ENCODE results near the gene MAGI2. TPM values are rescaled to one million over a fixed set of nuclear protein-coding genes. Genes with fewer than 3 reads are reported as not detected.

MAGI2 gene
- total RNA-seq, 2 experiments from 2014 or later = 0.05 to 0.12 TPM

- Mint-ChIP-seq H3K36me3 (ENCODE audit: low read depth) (no peaks in the 10 kb centered on the region), H3K9me3 (ENCODE audit: low read depth) (no peaks in the 10 kb centered on the region), H3K4me1 (no peaks in the 10 kb centered on the region), H3K4me3 (no peak overlapping the region), H3K27me3 (no peaks in the 10 kb centered on the region), H3K27ac (no peak overlapping the region)
- POLR2A ChIA-PET = no interaction called here
- ATAC-seq (no peak), DNase-seq (no peak)
- intact Hi-C loops (cut with DNase I, micrococcal nuclease) = no loop called here
- CTCF ChIA-PET = no interaction called here
Measured at GRCh38 chr7:79320741-79321473, 132.6 kb downstream of the MAGI2 start.

GRCh38 chr7:79319369-79319768, 134.1 kb downstream of the MAGI2 start:
- no peak for DNase-seq
- Mint-ChIP-seq H3K4me3 (no peak overlapping the region), H3K27me3 (no peaks in the 10 kb centered on the region), H3K4me1 (no peaks in the 10 kb centered on the region), H3K27ac (no peak overlapping the region), H3K36me3 (ENCODE audit: low read depth) (no peaks in the 10 kb centered on the region), H3K9me3 (ENCODE audit: low read depth) (no peaks in the 10 kb centered on the region)
- CTCF ChIA-PET = no interaction called here
- intact Hi-C loops (cut with DNase I, micrococcal nuclease) = no loop called here
- POLR2A ChIA-PET = no interaction called here
- ATAC-seq = no peak

GRCh38 chr7:79317728-79318127, 135.7 kb downstream of the MAGI2 start:
- no peaks in the 10 kb centered on the region for H3K36me3 Mint-ChIP-seq (ENCODE audit: low read depth)
- no peaks in the 10 kb centered on the region for H3K27me3 Mint-ChIP-seq
- no peak overlapping the region for H3K27ac Mint-ChIP-seq
- intact Hi-C loops (cut with DNase I, micrococcal nuclease) = no loop called here
- H3K4me1 Mint-ChIP-seq = no peaks in the 10 kb centered on the region
- ChIA-PET CTCF (no interaction called here), POLR2A (no interaction called here)
- DNase-seq (no peak), ATAC-seq (no peak)
- H3K9me3 Mint-ChIP-seq (ENCODE audit: low read depth) = no peaks in the 10 kb centered on the region
- no peak overlapping the region for H3K4me3 Mint-ChIP-seq

GRCh38 chr7:79312022-79312421, 141.4 kb downstream of the MAGI2 start:
- no peak for ATAC-seq
- ChIA-PET CTCF (no interaction called here), POLR2A (no interaction called here)
- intact Hi-C loops (cut with DNase I, micrococcal nuclease) = no loop called here
- H3K36me3 Mint-ChIP-seq (ENCODE audit: low read depth) = no peaks in the 10 kb centered on the region
- H3K9me3 Mint-ChIP-seq (ENCODE audit: low read depth) = no peaks in the 10 kb centered on the region
- no peak for DNase-seq
- H3K4me3 Mint-ChIP-seq = no peak overlapping the region
- no peaks in the 10 kb centered on the region for H3K4me1 Mint-ChIP-seq
- H3K27ac Mint-ChIP-seq = no peak overlapping the region
- H3K27me3 Mint-ChIP-seq = no peaks in the 10 kb centered on the region

- no peak overlapping the region for H3K27ac Mint-ChIP-seq
- no peaks in the 10 kb centered on the region for H3K36me3 Mint-ChIP-seq (ENCODE audit: low read depth)
- POLR2A ChIA-PET = no interaction called here
- CTCF ChIA-PET = no interaction called here
- DNase-seq (no peak), ATAC-seq (no peak)
- no peaks in the 10 kb centered on the region for H3K4me1 Mint-ChIP-seq
- intact Hi-C loops (cut with DNase I, micrococcal nuclease) = no loop called here
- no peak overlapping the region for H3K4me3 Mint-ChIP-seq
- H3K27me3 Mint-ChIP-seq = no peaks in the 10 kb centered on the region
- no peaks in the 10 kb centered on the region for H3K9me3 Mint-ChIP-seq (ENCODE audit: low read depth)
Measured at GRCh38 chr7:79308192-79308591, 145.3 kb downstream of the MAGI2 start.

GRCh38 chr7:79307376-79307775, 146.1 kb downstream of the MAGI2 start:
- ChIA-PET CTCF (no interaction called here), POLR2A (no interaction called here)
- Mint-ChIP-seq H3K27me3 (no peaks in the 10 kb centered on the region), H3K36me3 (ENCODE audit: low read depth) (no peaks in the 10 kb centered on the region), H3K4me1 (no peaks in the 10 kb centered on the region), H3K9me3 (ENCODE audit: low read depth) (no peaks in the 10 kb centered on the region), H3K27ac (no peak overlapping the region), H3K4me3 (no peak overlapping the region)
- no peak for ATAC-seq
- no peak for DNase-seq
- intact Hi-C loops (cut with DNase I, micrococcal nuclease) = no loop called here

GRCh38 chr7:79304711-79305110, 148.8 kb downstream of the MAGI2 start:
- no peak overlapping the region for H3K27ac Mint-ChIP-seq
- peaks cover 2% of the 10 kb centered on the region for H3K9me3 Mint-ChIP-seq (ENCODE audit: low read depth)
- ATAC-seq (no peak), DNase-seq (no peak)
- no peaks in the 10 kb centered on the region for H3K27me3 Mint-ChIP-seq
- H3K4me1 Mint-ChIP-seq = no peaks in the 10 kb centered on the region
- no peak overlapping the region for H3K4me3 Mint-ChIP-seq
- H3K36me3 Mint-ChIP-seq (ENCODE audit: low read depth) = no peaks in the 10 kb centered on the region
- ChIA-PET CTCF (no interaction called here), POLR2A (no interaction called here)
- intact Hi-C loops (cut with DNase I, micrococcal nuclease) = no loop called here

GRCh38 chr7:79302293-79302692, 151.2 kb downstream of the MAGI2 start:
- ATAC-seq (no peak), DNase-seq (no peak)
- ChIA-PET POLR2A (no interaction called here), CTCF (no interaction called here)
- Mint-ChIP-seq H3K4me1 (no peaks in the 10 kb centered on the region), H3K9me3 (ENCODE audit: low read depth) (peaks cover 2% of the 10 kb centered on the region), H3K36me3 (ENCODE audit: low read depth) (no peaks in the 10 kb centered on the region), H3K27me3 (no peaks in the 10 kb centered on the region), H3K4me3 (no peak overlapping the region), H3K27ac (no peak overlapping the region)
- intact Hi-C loops (cut with DNase I, micrococcal nuclease) = no loop called here

- no peak for DNase-seq
- Mint-ChIP-seq H3K27me3 (no peaks in the 10 kb centered on the region), H3K36me3 (ENCODE audit: low read depth) (no peaks in the 10 kb centered on the region), H3K9me3 (ENCODE audit: low read depth) (peaks cover 2% of the 10 kb centered on the region), H3K4me1 (no peaks in the 10 kb centered on the region), H3K4me3 (no peak overlapping the region), H3K27ac (no peak overlapping the region)
- intact Hi-C loops (cut with DNase I, micrococcal nuclease) = no loop called here
- POLR2A ChIA-PET = no interaction called here
- no peak for ATAC-seq
- CTCF ChIA-PET = interaction anchor here (0.5 kb wide), 1 partner anchor 728 kb away, joined by 4 read pairs; no protein-coding TSS in a partner anchor
Measured at GRCh38 chr7:79301419-79301818, 152.0 kb downstream of the MAGI2 start.

GRCh38 chr7:79300573-79300972, 152.9 kb downstream of the MAGI2 start:
- Mint-ChIP-seq H3K36me3 (ENCODE audit: low read depth) (no peaks in the 10 kb centered on the region), H3K4me1 (no peaks in the 10 kb centered on the region), H3K9me3 (ENCODE audit: low read depth) (peaks cover 2% of the 10 kb centered on the region), H3K4me3 (no peak overlapping the region), H3K27ac (no peak overlapping the region), H3K27me3 (no peaks in the 10 kb centered on the region)
- CTCF ChIA-PET = no interaction called here
- no peak for DNase-seq
- ATAC-seq = no peak
- intact Hi-C loops (cut with DNase I, micrococcal nuclease) = no loop called here
- POLR2A ChIA-PET = no interaction called here

GRCh38 chr7:79298145-79298760, 155.2 kb downstream of the MAGI2 start:
- POLR2A ChIA-PET = no interaction called here
- intact Hi-C loops (cut with DNase I, micrococcal nuclease) = no loop called here
- no peaks in the 10 kb centered on the region for H3K4me1 Mint-ChIP-seq

GRCh38 chr7:79296553-79297320, 156.7 kb downstream of the MAGI2 start:
- CTCF ChIA-PET = interaction anchor here (2.0 kb wide), 1 partner anchor 9 kb away, joined by 14 read pairs; no protein-coding TSS in a partner anchor
- POLR2A ChIA-PET = no interaction called here
- no peak for ATAC-seq
- no peak for DNase-seq
- no peaks in the 10 kb centered on the region for H3K36me3 Mint-ChIP-seq (ENCODE audit: low read depth)
- H3K4me1 Mint-ChIP-seq = no peaks in the 10 kb centered on the region
- peaks cover 4% of the 10 kb centered on the region for H3K9me3 Mint-ChIP-seq (ENCODE audit: low read depth)
- no peak overlapping the region for H3K4me3 Mint-ChIP-seq
- H3K27ac Mint-ChIP-seq = no peak overlapping the region
- H3K27me3 Mint-ChIP-seq = peaks cover 3% of the 10 kb centered on the region
- intact Hi-C loops (cut with DNase I, micrococcal nuclease) = no loop called here

More at GRCh38 chr7:79298145-79298760, 155.2 kb downstream of the MAGI2 start:
- H3K4me3 Mint-ChIP-seq = no peak overlapping the region
- no peaks in the 10 kb centered on the region for H3K36me3 Mint-ChIP-seq (ENCODE audit: low read depth)
- CTCF ChIA-PET = interaction anchor here (0.6 to 2.0 kb wide), 3 partner anchors 11 to 781 kb away, joined by 3 to 14 read pairs (median 3); no protein-coding TSS in a partner anchor
- no peak overlapping the region for H3K27ac Mint-ChIP-seq
- ATAC-seq (no peak), DNase-seq (peak; percentile 4)
- H3K27me3 Mint-ChIP-seq = no peaks in the 10 kb centered on the region
- peaks cover 2% of the 10 kb centered on the region for H3K9me3 Mint-ChIP-seq (ENCODE audit: low read depth)

Measured in activated CD4-positive, alpha-beta T cell treated with anti-CD3 and anti-CD28 coated beads for 36 hours (primary cell).